HG03520 (cell line): ENCODE measurements around the gene SPARCL1.
"Not testable (repeated sequence)": the region's sequence is repeated elsewhere in the genome, so short reads cannot be mapped to it uniquely, and the experiment has no call there.

ENCODE experiments used
- ATAC-seq: cut with Tn5 transposase; IDR thresholded peaks from one replicate; pipeline ENCODE4 v1.9.1; 2021; ENCODE audit warnings: mild to moderate bottlenecking, moderate library complexity; ENCODE audit not compliant: unreplicated experiment

SPARCL1 gene, protein sequence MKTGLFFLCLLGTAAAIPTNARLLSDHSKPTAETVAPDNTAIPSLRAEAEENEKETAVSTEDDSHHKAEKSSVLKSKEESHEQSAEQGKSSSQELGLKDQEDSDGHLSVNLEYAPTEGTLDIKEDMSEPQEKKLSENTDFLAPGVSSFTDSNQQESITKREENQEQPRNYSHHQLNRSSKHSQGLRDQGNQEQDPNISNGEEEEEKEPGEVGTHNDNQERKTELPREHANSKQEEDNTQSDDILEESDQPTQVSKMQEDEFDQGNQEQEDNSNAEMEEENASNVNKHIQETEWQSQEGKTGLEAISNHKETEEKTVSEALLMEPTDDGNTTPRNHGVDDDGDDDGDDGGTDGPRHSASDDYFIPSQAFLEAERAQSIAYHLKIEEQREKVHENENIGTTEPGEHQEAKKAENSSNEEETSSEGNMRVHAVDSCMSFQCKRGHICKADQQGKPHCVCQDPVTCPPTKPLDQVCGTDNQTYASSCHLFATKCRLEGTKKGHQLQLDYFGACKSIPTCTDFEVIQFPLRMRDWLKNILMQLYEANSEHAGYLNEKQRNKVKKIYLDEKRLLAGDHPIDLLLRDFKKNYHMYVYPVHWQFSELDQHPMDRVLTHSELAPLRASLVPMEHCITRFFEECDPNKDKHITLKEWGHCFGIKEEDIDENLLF

DNA sequence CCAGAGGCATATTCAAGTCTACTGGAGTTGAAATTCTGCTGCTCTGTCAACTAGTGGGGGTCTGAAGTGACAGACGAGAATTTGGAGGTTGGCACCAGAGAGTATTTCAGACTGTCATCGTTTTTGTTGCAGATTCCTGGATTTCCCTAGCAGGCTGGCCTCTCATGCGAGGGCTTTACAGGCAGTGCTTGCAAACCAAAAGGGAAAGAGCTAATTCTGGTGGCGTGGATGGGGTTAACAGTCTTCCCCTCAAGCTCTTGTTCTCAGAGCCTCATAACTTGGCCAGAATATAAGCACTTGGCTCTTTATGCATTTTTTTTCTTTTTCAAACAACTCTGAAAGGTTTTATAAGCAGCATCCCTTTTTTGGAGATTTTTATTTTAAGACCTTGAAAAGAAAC, at the start of gene SPARCL1:
SPARCL1 (minus strand) TSS at position 190 of the 400 bp plus-strand sequence. CDS start 29,802 bp downstream, outside the sequence.
- no peak for ATAC-seq

DNA sequence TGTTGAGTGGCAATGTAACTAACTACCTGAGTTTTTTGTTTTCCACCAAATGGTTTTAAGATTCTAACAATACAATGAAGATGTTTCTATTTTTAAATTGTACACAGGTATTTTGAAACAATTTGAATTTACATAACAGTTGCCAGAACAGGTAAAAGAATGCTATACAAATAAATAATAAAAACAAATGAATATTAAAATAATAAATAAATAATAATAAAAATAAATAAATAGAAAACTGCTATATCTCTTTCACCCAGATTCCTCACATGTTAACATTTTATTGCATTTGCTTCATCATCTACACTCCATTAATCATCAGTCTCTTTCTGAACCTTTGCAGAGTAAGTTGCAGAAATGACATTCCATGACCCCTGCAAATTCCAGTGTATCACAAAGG, 46.8 kb upstream of the SPARCL1 start:
- ATAC-seq: no peak

DNA sequence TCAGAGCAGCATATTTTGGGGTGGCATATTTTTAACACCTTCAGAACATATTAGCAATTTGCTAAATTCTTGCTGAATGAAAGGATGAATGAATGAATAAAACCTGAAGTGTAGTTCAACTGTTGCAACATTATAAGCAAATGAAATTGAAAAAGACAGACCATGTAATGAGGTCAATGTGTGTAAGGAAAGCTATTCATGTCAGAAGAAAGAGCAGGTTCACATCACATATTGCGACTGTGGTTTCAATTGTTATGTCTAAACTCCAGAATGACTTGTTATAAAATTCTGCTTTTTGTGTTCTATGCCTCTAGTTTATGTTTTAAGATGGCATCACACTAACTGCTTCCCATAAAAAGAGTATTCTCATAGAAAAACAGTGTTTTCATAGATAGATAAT, 46.2 kb upstream of the SPARCL1 start:
- no peak for ATAC-seq

DNA sequence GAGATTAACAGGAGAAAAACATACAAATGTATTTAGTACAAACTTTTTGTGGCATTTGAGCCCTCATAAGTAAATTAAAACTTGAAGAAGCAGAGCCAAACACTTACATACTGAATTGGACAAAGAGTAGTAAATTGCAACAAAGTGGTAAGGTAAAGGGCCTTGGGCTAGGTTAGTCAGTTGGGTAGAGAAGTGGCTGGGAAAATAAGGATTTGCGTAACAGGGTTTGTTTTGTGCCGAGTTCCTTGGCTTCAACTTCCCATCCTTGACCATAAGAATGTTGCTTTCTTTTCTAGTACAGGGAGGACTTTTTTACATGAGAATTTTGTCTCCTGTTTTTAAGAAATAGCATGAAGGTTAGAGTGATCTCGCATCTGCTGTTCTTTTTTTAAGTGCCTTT, 45.8 kb upstream of the SPARCL1 start:
- no peak for ATAC-seq

DNA sequence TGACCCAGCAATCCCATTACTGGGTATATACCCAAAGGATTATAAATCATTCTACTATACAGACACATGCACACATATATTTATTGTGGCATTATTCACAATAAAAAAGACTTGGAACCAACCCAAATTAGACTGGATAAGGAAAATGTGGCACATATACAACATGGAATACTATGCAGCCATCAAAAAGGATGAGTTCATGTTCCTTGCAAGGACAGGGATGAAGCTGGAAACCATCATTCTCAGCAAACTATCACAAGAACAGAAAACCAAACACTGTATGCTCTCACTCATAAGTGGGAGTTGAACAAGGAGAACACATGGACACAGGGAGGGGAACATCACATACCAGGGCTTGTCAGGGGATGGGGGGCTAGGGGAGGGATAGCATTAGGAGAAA, 45.2 kb upstream of the SPARCL1 start:
- not testable (repeated sequence) for ATAC-seq

DNA sequence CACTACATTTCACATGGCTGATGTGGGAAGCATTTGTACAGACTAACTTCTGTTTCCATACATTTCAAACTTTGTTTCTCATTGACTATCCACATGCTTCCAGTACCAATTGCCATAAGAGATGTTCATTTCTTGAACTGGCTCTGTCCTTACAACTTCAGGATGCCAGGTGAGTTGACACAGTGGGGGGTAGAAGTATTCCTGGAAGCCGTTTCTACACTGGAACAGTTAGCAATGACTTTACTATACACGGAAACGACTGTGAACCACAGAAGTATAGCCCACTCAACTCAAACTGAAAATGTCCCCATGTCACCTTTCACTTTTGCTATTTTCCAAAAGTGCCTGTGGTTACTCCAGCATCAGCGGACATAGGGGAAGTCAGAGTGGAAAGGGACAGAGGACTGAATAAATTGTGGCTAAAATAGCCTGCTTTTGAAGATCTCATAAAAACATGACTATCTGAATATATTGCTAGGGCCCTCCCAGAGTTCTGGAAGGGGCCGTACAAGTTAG, 41.2 kb upstream of the SPARCL1 start:
- ATAC-seq: no peak

DNA sequence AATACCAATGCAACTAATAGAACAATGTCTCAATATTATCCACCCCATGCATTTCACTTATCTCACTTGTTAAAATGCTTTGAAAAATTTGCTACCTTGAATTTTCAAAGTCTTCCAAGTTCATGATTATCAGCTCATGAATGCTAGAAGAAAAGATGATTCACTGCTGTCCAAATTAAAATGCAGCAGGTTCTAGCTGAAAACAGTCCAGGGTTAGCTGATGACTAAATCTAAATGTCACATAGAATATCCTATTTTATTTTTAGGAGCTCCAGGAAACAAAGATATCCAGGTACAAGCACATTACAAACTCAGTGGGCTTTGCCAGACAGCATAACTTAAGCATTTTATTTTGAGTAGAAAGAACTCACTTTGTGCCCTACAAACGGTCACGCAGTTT, 38.0 kb upstream of the SPARCL1 start:
- no peak for ATAC-seq

DNA sequence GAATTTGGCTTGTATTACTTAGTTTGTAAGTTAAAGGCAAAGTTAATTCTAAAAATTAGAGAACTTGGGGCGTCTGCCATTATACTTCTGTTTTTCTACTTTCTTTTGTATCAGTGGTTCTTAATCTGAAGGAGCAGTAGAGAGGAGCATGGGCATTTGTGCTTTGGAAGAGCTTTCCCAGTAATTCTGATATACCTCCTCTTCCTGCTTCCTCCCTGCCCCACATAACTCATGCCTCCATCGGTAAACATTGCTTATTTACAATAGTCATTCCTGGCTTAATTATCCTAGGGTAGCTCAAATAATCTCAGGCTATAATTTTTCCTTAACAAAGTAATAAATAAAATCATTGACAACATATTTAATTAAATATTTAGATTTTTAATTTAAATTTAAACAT, 37.1 kb upstream of the SPARCL1 start:
- no peak for ATAC-seq

DNA sequence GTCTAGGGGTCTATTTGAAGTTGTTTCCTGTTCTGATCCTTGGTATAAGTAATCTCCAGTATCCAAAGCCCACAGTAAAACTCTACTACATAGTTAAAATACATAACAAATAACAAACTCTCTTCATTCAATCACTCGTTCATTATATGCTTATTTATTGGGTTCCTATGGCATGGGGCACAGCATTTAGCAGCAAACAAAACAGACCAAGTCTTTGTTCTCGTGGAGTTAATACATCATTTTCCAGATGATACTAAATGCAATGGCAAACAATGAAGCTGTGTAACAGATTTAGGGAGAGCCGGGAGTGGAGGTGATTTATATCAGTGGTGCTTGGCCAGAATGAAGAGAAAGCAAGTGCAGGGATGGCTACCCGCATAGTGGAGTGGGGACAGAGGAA, 36.6 kb upstream of the SPARCL1 start:
- ATAC-seq: no peak

DNA sequence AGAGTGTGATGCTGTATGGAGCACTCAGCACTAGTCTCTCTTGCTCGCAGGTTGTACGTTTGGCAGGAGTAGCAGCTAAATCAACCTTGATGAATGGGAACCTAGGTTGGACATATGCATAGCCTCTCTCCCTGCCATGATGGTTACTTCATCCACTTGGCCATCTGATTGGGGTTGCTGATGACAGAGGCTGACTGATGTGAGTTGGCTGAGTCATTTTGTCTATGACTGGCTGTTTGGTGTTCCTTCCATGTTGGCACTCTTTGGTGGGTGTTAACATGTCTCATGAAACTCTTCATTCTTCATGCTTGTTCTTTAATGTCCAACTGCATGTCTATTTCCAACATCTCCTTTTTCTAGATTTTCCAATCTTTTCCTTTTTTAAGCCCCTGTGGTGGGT, 31.6 kb upstream of the SPARCL1 start:
- no peak for ATAC-seq

DNA sequence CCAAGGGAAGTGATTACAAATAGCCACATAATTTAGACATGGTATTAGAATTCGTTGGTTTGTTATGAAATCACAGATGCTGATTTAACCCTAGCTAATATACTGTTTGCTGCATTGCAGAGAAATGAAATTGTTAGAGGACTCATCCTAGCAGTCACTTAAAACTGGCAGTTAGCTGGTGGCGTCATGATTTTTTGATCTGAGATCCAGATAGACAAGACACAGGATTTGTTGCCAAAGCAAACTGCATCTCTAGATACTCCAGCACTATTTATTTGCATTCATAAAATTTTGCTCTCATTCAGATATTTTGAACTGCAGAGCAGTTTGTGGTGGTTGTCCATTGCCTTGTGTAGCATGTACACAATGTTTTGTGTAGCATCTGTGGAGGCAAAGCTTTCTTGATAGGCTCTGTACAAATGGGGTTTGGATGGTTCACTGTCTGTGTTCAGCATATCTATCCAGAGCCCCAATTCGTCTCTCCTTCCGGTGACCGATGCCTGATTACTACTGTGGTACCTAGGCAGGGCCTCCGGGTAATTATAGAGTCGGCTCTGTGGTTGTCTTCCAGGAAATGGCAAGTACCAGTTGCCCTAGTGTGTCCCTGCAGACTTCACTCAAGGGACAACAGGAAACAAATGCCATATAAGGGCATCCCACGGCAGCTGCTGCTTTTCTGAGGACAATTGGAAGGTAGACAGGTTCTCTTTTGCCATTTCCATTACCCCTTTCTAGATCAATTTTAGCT, 30.1 kb upstream of the SPARCL1 start:
- ATAC-seq: peak; percentile 99

DNA sequence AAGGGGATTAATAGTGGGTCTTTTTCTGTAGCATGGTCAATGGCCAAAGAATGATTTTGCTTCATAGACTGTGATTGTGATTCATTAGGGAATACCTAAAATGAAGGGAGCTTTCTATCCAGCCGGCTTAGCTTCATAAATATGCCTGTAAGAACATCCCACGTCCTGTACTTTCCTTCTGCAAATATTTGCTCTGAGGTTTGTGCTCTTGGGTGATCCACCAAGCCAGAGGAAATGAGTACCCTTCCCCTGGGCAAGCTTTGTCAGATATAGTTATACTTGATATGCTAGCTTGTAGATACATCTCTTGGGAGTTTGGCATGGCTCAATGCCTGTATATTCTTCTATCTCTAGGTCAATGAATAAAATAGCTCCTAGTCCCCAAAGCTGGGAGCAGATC, 28.2 kb upstream of the SPARCL1 start:
- no peak for ATAC-seq

DNA sequence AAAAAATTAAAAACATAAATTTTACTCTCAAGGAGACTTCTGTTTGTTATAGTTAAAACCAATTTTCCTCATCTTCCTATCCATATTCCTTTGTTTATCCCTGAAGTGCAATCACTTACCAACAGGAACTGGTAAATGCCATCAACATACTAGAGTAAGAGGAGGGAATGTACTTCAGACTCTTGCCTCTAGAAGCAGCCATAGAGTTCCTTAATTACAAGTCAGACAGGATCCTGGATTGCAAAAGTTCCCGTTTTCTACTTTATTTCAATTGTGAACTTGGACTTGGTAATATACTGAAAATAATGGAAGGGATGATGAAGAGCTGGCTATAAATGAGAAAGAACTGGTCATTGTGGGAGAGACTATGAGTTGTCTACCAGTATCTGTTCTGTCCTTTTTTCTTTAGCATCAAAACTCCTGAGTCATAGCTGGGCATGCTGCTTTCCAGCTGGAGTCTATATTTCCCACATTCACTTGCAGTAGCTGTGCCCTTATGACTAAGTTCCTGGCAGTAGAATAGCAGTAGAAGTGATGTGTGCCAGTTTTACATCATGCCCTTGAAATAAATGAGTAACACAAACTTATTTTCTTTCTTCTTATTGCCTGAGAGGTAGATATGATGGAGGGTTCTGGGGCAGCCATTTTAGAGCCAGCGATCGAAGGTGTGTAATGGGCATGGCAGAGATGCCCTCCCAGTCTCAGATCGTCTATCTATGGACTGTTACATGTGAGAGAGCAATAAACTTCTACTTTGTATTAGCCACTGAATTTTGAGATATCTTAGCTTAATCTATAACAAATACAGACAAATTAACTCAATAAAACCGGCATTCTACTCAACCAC, 26.8 kb upstream of the SPARCL1 start:
- no peak for ATAC-seq

DNA sequence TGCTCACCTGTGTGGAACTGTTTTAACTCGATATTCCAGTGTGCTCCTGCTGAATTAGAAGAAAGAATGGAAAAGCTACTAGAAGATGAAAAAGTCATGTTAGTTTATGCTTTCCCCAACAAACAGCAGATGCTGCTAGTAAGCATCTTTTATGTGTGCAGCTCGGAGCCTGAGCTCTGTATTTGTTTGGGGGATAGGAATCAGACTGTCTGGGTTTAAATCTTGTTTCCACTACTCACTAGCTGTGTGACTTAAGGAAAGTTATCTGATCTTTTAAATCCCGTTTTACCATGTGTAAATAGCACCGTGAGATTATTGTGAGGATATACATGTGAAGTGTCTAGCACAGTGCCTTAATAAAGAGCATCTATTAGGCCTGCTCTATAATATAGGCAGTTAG, 24.0 kb upstream of the SPARCL1 start:
- ATAC-seq: no peak

DNA sequence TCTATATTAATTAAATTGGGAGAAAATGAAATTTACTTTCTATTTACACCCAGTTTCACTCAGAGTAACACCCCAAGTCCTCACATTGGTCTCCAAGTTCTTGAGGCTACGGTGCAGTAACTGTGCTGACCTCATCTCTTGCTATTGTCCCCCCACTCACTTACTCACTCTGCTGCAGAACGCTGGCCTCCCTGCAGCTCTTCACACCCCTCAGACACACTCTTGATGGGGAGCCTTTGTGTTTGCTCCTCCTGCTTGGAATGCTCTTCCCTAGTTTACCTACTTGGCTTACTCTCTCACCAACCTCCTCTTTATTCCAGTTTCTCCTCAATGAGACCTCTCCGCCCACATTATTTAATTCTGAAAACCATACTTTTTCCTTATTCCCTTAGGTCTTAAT, 22.2 kb upstream of the SPARCL1 start:
- ATAC-seq: no peak

DNA sequence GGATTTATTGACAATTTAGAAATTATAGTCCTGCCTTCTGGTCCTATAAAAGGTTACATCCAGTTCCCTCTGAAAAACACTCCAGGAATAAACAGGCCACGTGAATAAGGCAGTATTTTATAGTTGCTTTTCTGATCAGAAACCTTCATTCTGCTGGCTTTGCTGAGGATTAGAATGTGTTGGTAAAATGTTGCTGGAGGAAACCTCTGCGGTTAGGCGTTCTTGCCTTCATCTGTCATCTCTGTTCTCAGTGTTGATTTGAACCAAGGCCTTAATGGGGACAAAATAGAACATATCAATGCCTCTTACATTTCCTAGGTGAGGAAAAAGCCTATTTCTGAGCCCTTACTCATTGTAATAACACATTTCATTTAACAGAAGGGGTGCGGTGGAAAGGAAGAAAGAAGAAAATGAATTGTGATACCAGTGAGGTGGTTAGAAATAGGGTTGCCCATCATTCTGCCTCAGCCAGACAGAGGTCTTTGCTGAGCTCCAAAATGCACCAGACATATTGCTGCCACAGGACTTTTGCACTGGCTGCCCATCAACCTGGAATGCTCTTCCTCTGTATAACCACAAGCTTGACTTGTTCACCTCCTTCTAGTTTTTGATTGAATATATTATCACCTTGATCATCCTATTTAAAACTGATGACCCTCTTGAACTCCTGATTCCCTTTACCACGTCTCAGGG, 18.0 kb upstream of the SPARCL1 start:
- no peak for ATAC-seq

DNA sequence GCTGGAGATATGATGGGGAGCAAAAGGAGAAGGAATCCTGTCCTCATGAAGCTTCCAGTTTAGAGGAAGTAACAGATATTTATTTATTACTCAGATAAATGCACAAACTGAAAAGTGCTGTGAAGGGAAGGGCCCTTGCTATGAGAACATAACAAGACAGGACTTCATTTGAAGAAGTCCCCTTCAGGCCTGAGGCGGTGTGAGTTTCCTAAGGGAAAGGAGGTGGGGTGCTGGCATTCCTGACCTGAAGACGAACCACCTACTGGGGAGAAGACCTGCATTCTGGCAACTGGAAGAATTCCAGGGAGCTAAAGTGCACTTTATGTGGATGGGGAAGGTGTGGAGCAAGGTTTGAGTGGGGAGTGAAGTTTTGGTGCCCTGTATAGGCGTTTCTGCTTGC, 15.9 kb upstream of the SPARCL1 start:
- ATAC-seq: no peak

DNA sequence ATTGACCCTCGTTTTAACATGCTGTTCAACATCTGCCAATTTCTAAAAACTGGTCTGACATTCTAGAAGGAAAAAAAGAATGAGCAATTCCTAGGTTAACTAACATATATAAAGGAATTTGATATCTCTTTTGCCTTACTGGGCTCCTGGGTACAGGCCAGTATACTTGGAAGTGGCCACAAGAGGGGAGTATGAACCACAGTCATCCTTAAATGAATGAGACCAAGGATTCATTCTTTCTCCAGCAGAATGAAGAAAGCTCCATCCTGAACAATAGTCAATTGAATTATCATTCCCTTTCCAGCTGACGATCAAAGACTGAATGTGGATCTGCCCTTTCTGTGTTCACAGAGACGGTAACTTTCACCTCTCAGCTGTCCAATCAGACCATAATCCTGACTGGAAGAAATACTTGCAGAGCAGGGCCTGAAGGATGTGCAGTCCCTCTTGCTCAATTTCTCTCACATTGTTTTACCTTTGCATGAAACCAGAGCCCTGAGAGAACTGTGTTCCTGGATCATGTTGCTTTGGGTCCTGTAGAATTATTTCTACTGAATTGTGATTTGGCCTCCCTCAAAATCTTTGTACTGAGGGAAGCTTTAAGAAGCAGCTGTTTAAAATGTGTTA, 14.8 kb upstream of the SPARCL1 start:
- ATAC-seq: no peak

DNA sequence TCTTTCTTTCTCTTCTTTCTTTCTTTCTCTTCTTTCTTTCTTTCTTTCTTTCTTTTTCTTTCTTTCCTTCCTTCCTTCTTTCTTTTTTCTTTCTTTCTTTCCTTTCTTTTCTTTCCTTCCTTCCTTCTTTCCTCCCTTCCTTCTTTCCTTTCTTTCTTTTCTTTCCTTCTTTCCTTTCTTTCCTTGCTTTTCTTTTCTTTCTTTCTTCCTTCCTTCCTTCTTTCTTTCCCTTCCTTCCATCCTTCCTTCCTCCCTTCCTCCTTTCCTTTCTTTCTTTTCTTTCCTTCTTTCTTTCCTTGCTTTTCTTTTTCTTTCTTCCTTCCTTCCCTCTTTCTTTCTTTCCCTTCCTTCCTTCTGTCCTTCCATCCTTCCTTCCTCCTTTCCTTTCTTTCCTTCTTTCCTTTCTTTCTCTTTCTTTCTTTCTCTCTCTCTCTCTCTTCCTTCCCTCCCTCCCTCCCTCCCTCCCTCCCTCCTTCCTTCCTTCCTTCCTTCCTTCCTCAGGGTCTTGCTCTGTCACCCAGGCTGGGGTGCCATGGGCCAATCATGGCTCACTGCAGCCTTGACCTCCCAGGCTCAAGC, 13.6 kb upstream of the SPARCL1 start:
- no peak for ATAC-seq
